Smooth muscle cell (in vitro differentiated cells): ENCODE measurements around the gene TTLL3. TPM values are rescaled to one million over a fixed set of nuclear protein-coding genes. Genes with fewer than 3 reads are reported as not detected.

ENCODE experiments used
- DNase-seq: peaks from one replicate; lab custom pipeline; 2025; ENCODE audit not compliant: unreplicated experiment; lab: John Stamatoyannopoulos, UW
- H2AFZ ChIP-seq: fragments of 200-600 bp; sonication (generic); 2 replicates; pipeline ENCODE4 v1.6.0; 2016; ENCODE audit warnings: antibody characterized with exemption, low read depth, mild to moderate bottlenecking
- H3F3A ChIP-seq: fragments of 200-600 bp; sonication (generic); 2 replicates; pipeline ENCODE4 v1.6.0; 2017; ENCODE audit warnings: antibody characterized with exemption, low read depth
- H3K27ac ChIP-seq: fragments of 200-600 bp; sonication (generic); 2 replicates; pipeline ENCODE4 v1.5.1; 2016; ENCODE audit warnings: low read depth, mild to moderate bottlenecking
- H3K27me3 ChIP-seq: fragments of 200-600 bp; sonication (generic); 2 replicates; pipeline ENCODE4 v1.6.1; 2016; ENCODE audit warnings: low read depth, mild to moderate bottlenecking
- H3K36me3 ChIP-seq: fragments of 200-600 bp; sonication (generic); 2 replicates; pipeline ENCODE4 v1.5.1; 2016; ENCODE audit warnings: low read depth
- H3K4me1 ChIP-seq: fragments of 200-600 bp; sonication (generic); 2 replicates; pipeline ENCODE4 v1.5.1; 2016; ENCODE audit warnings: low read depth
- H3K4me2 ChIP-seq: fragments of 200-600 bp; sonication (generic); 2 replicates; pipeline ENCODE4 v1.6.0; 2016; ENCODE audit warnings: mild to moderate bottlenecking
- H3K4me3 ChIP-seq: fragments of 200-600 bp; sonication (generic); 2 replicates; pipeline ENCODE4 v1.5.1; 2016; ENCODE audit warnings: mild to moderate bottlenecking
- H3K79me2 ChIP-seq: fragments of 200-600 bp; sonication (generic); 2 replicates; pipeline ENCODE4 v1.6.0; 2016; ENCODE audit warnings: low read depth, mild to moderate bottlenecking
- H3K9ac ChIP-seq: fragments of 200-600 bp; sonication (generic); 2 replicates; pipeline ENCODE4 v1.6.0; 2016; ENCODE audit warnings: low read depth
- H3K9me3 ChIP-seq: fragments of 200-600 bp; sonication (generic); replicated peaks from 2 replicates; pipeline ENCODE4 v1.5.1; 2016; ENCODE audit warnings: low read depth
- H4K20me1 ChIP-seq: fragments of 200-600 bp; sonication (generic); 2 replicates; pipeline ENCODE4 v1.6.0; 2016; ENCODE audit warnings: low read depth
- WGBS: methylation state at CpG from one replicate; pipeline ENCODE4 v1.1.7; 2016; ENCODE audit warnings: low lambda C conversion rate; 5-methylcytosine and 5-hydroxymethylcytosine counted together
- polyA plus RNA-seq: library from polyadenylated mRNA; unstranded; fragments of >200 nt; fragmentation: Nextera tagmentation; extraction: Ambion mirVana; gene quantifications from 2 replicates; pipeline ENCODE4 v1.2.1, GENCODE V29; 2016
- total RNA-seq: library from RNA; depleted of rRNA; stranded (reverse); fragments of >200 nt; gene quantifications from 2 replicates; pipeline ENCODE4 v1.2.3, GENCODE V29; 2014
- TF ChIP-seq, protein P1 (sequence below): fragments of 200-600 bp; sonication (generic); IDR thresholded peaks from 2 replicates; pipeline ENCODE4 v1.5.1; 2017; ENCODE audit warnings: borderline replicate concordance, mild to moderate bottlenecking, antibody characterized with exemption; ENCODE audit not compliant: insufficient read depth, poor library complexity, severe bottlenecking

Gene TTLL3
- total and polyA plus RNA-seq, 2 experiments from 2014 or later, result 16.4 to 25.6 TPM

DNA sequence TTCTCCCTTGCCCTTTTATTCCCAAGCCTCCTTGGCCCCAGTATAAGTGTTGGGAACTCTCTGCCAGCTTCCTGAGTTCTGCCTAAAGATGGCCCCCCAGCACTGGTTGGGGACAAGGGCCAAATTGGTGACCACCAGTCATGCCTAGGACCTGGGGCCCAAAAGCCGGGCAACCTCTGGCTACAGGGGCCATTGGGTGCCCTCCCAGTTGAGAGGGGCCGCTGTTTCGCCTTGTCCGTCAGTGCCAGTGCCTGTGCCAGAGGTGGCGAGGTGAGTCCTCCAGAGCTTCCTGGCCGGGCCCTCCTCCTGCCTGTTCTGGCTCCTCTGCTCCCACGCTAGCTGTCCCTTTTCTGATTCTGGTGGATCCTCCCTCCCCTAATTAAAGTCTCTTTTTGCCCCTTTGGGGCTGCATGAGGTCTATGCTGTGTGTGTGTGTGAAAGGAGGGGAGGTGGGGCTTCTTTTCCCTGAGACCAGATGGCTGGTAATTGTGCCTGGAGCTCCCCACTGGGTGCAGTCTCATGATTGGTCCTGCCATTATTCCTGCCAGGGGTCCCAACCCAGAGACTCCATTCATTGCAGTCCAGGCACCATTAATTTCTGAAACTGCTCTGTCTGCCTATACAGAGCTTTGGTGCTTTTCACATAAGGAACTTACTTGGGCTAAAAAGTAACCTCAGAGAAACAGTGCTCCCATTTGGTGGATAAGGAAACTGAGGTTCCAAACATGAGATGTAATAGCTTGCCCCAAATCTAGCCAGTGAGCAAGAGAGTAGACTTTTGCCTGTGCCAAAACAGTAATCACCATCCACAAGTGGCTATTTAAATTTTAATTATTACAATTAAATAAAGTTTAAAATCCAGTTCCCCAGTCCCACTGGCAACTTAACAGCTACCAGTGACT lies 3.1 kb upstream of the TTLL3 start:
- Histone ChIP-seq H3K9me3 (no peaks in the 10 kb centered on the region), H4K20me1 (no peaks in the 10 kb centered on the region)

DNA sequence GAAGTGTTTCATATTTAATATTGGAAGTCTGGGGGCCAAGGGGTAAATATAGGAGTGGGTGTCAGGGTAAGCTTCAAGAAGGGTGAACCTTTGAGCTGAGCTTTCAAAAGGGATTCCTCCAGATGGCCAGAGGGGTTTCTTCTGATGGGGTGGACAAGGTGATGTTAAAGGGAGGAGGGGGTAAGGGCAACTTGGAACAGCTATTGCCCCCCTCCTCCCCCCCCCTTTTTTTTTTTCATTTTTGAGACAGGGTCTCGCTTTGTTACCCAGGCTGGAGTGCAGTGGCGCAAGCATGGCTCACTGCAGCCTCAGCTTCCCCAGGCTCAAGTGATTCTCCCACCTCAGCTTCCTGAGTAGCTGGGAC lies 2.1 kb upstream of the TTLL3 start:
- Histone ChIP-seq H3K4me1 (peaks cover 13% of the 10 kb centered on the region), H3F3A (peaks cover 33% of the 10 kb centered on the region), H3K9me3 (no peaks in the 10 kb centered on the region), H3K9ac (no peak overlapping the region), H3K4me2 (no peak overlapping the region), H3K79me2 (no peaks in the 10 kb centered on the region), H3K27ac (no peak overlapping the region), H3K36me3 (peaks cover 6% of the 10 kb centered on the region), H4K20me1 (no peaks in the 10 kb centered on the region), H3K4me3 (no peak overlapping the region), H2AFZ (no peak overlapping the region), H3K27me3 (no peaks in the 10 kb centered on the region)
- no peak for DNase-seq
- 100% methylated on average over 2 of the region's 2 CpGs for WGBS
- TF ChIP-seq, protein P1, sequence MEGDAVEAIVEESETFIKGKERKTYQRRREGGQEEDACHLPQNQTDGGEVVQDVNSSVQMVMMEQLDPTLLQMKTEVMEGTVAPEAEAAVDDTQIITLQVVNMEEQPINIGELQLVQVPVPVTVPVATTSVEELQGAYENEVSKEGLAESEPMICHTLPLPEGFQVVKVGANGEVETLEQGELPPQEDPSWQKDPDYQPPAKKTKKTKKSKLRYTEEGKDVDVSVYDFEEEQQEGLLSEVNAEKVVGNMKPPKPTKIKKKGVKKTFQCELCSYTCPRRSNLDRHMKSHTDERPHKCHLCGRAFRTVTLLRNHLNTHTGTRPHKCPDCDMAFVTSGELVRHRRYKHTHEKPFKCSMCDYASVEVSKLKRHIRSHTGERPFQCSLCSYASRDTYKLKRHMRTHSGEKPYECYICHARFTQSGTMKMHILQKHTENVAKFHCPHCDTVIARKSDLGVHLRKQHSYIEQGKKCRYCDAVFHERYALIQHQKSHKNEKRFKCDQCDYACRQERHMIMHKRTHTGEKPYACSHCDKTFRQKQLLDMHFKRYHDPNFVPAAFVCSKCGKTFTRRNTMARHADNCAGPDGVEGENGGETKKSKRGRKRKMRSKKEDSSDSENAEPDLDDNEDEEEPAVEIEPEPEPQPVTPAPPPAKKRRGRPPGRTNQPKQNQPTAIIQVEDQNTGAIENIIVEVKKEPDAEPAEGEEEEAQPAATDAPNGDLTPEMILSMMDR, result no peak

More for the DNA sequence above, 3.1 kb upstream of the TTLL3 start:
- Histone ChIP-seq H3K27me3 (no peaks in the 10 kb centered on the region), H3K4me2 (no peak overlapping the region), H3K79me2 (no peaks in the 10 kb centered on the region), H3K9ac (no peak overlapping the region), H2AFZ (no peak overlapping the region), H3K4me3 (no peak overlapping the region), H3K4me1 (peaks cover 13% of the 10 kb centered on the region), H3K27ac (no peak overlapping the region), H3K36me3 (peaks cover 6% of the 10 kb centered on the region), H3F3A (peaks cover 33% of the 10 kb centered on the region)
- 97% methylated on average over 7 of the region's 7 CpGs for WGBS
- TF ChIP-seq, protein P1, result no peak
- DNase-seq, result no peak

DNA sequence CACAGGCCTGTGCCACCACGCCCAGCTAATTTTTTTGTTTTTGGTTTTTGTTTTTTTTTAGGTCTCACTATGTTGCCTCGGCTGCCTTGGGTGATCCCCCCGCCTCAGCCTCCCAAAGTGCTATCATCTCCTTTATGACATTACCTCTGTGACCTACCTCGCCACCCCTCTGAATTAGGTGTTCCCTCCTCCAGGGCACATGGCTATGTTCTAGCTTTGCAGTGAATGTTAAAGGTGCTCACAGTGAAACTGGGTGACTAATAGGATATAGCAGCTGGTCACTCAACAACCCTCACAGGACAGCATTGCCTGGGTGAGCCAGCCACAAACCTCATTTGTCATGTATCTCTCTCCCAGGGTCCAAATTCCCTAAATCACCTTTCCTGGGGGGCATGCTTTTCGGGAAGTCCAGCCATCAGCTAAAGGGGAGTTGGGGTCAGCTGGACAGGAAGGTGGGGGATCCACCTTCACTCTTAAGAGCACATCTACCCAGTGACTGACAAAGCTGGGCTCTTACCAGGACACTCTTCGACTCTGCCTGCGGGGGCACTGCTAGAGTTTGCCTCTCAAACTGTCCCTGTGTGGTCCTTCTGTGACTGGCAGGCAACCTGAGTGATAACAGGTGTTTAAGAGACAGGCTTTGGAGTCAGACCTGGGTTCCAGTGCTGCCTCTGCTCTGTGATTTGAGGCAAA lies 1.6 kb upstream of the TTLL3 start:
- H3K4me3 ChIP-seq, result no peak overlapping the region
- no peak for DNase-seq
- 81% methylated on average over 7 of the region's 7 CpGs for WGBS
- no peak overlapping the region for H2AFZ ChIP-seq
- H3K36me3 ChIP-seq, result peaks cover under 1% of the 10 kb centered on the region
- H3K27me3 ChIP-seq, result no peaks in the 10 kb centered on the region
- peak overlapping the region; percentile 84 for H3K27ac ChIP-seq
- H3K79me2 ChIP-seq, result no peaks in the 10 kb centered on the region
- H3K9me3 ChIP-seq, result no peaks in the 10 kb centered on the region
- H3K4me1 ChIP-seq, result peaks cover 13% of the 10 kb centered on the region
- TF ChIP-seq, protein P1, result no peak
- H3K4me2 ChIP-seq, result no peak overlapping the region
- peaks cover 33% of the 10 kb centered on the region for H3F3A ChIP-seq
- H3K9ac ChIP-seq, result no peak overlapping the region
- no peaks in the 10 kb centered on the region for H4K20me1 ChIP-seq
